Right atrium auricular region (tissue), 2 donors: ENCODE measurements around the gene SYT15. TPM values are rescaled to one million over a fixed set of nuclear protein-coding genes. Genes with fewer than 3 reads are reported as not detected.

ENCODE experiments used
- DNase-seq: peaks from one replicate; pipeline ENCODE4 v3.0.0-alpha.2; 2019; ENCODE audit warnings: low spot score
- H3K27ac ChIP-seq, 2 donors: fragments of 200-600 bp; sonication (generic); 1 replicate in 1 of 2; 2 replicates in 1 of 2; pipeline ENCODE4 v1.5.1; 2016 to 2019
- H3K27me3 ChIP-seq, 2 donors: fragments of 200-600 bp; sonication (generic); one replicate each; pipeline versions ENCODE4 v1.5.1 to v1.6.0; 2017 to 2019
- H3K36me3 ChIP-seq: fragments of 200-600 bp; sonication (generic); one replicate; pipeline ENCODE4 v1.5.1; 2016
- H3K4me1 ChIP-seq, 2 donors: fragments of 200-600 bp; sonication (generic); one replicate each; pipeline versions ENCODE4 v1.5.1 to v1.6.0; 2017 to 2019
- H3K4me3 ChIP-seq, 2 donors: fragments of 200-600 bp; sonication (generic); 1 replicate in 1 of 2; 2 replicates in 1 of 2; pipeline ENCODE4 v1.5.1; 2017 to 2019; ENCODE audit warnings: mild to moderate bottlenecking in 1 of 2, moderate library complexity in 1 of 2
- H3K9me3 ChIP-seq, 2 donors: fragments of 200-600 bp; sonication (generic); one replicate each; pipeline ENCODE4 v1.5.1; 2019
- total RNA-seq, 2 donors: library from RNA; depleted of rRNA; stranded (reverse); fragments of >200 nt; gene quantifications; one replicate each; pipeline ENCODE4 v1.1.0, GENCODE V29; 2016
- TF ChIP-seq, protein P1 (sequence below), 2 donors: fragments of 200-600 bp; sonication (generic); IDR thresholded peaks; one replicate each; pipeline ENCODE4 v1.5.1; 2019; ENCODE audit warnings: antibody characterized with exemption in 2 of 2

Gene SYT15
- total RNA-seq, 2 donors from 2014 or later: 1.5 to 2.7 TPM

DNA sequence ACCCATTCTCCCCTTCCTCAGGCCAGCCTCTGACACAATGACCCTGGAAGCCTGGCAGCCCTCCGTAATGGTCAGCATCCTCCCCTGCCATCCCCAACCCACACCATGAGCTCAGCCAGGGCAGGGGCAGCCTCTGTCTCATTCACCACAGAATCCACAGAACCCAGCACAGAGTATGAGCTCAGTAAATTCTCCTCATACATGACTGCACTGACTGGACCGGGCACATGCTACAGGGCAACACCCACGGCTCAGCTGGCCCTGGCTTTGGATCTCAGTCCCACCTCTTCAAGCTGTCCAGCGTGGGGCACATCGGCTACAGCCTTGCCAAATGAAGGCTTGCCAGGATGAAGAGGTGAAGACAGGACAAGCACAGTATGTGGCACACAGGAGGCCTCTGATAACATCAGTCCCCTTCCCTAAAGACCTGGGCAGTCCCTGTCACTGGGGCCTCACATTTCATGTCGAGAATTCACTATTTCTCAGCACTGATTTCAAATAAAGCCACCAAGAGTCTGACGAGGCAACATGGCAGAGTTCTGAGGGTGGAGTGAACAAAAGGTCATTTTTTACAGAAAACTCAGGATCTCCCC, 30.3 kb upstream of the SYT15 start:
- DNase-seq: no peak
- H3K4me3 ChIP-seq: no peak overlapping the region
- H3K4me1 ChIP-seq: no peaks in the 10 kb centered on the region
- H3K9me3 ChIP-seq: no peaks in the 10 kb centered on the region
- H3K27me3 ChIP-seq: no peaks in the 10 kb centered on the region
- no peaks in the 10 kb centered on the region for H3K36me3 ChIP-seq
- H3K27ac ChIP-seq: no peak overlapping the region
- TF ChIP-seq, protein P1, sequence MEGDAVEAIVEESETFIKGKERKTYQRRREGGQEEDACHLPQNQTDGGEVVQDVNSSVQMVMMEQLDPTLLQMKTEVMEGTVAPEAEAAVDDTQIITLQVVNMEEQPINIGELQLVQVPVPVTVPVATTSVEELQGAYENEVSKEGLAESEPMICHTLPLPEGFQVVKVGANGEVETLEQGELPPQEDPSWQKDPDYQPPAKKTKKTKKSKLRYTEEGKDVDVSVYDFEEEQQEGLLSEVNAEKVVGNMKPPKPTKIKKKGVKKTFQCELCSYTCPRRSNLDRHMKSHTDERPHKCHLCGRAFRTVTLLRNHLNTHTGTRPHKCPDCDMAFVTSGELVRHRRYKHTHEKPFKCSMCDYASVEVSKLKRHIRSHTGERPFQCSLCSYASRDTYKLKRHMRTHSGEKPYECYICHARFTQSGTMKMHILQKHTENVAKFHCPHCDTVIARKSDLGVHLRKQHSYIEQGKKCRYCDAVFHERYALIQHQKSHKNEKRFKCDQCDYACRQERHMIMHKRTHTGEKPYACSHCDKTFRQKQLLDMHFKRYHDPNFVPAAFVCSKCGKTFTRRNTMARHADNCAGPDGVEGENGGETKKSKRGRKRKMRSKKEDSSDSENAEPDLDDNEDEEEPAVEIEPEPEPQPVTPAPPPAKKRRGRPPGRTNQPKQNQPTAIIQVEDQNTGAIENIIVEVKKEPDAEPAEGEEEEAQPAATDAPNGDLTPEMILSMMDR (IDR thresholded peaks at IDR 0.05): no peak

DNA sequence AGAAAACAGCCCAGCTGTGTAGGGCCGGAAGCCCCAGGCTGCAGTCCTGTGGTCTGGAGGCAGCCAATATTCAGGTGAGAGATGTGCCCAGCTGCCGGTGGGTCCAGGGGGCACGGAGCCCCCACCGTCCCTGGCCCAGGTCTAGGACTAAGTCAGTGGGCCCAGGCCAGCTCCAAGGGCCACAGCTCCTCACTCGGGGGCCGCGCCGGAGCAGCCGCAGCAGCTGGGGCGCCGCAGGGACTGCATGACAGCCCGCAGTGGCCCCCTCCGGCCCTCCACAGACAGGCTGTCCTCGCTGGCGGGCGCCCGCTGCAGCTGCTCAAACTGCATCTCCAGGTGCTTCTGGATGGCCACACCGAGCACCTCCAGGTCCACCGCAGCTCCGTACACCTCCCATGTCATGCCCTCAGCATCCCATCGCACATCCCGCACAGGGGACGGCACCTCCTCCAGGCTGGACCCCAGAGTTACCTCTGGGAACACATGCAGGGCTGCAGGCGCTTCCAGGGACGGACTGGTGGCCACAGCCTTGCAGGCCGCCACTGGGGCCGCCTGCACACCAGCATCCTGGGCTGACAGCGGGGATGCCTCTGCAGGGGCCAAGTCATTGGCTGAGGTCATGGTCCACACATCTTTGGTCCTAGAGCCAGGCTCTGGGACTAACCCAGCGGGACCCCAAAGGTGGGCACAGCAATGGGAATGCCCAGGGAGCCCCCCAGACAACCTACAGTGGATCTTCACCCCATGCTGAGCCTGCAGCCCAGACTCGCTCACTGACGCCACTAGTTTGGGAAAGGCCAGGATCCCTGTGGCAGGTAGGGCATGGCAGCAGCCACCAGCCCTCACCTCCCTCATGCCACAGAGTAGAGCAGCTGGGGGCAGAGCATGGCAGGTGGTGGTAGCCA, 29.5 kb upstream of the SYT15 start:
- Histone ChIP-seq H3K4me3 (no peak overlapping the region), H3K4me1 (no peaks in the 10 kb centered on the region), H3K27ac (no peak overlapping the region), H3K9me3 (no peaks in the 10 kb centered on the region), H3K36me3 (no peaks in the 10 kb centered on the region), H3K27me3 (no peaks in the 10 kb centered on the region)
- DNase-seq: no peak
- TF ChIP-seq, protein P1 (IDR thresholded peaks at IDR 0.05): no peak

DNA sequence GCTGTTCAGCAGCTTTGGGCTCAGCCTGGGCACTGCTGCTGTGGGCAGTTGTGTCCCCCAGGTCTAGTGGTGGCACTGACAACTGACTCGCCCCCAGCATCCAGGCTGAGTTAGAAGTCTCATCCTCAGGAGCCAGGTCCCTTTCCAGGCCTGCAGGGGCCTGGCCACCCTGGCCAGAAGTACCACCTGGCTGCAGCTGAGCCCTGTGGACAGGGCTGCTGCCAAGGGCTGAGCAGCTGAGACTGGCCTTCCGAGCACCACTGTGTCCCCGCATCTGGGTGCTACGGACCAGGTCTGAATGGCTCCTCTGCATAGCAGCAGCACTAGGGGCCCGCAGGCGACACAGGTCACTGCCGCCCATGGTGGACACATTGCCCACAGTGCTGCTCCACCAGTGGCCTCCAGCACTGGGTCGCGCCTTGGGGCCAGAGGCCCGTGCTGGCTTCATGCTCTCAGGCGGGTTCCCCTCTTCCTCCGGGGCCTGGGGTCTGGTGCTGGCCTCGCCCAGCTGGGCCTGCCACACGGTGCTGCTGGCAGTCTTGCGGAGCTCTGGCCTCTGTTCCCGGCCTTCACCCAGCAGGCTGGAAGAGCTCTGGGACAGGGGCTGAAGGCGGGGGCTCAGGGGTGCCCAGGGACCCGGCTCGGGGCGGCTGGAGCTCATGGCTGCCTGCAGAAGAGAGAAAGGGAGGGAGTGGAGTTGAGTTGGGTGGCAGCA, 28.7 kb upstream of the SYT15 start:
- no peaks in the 10 kb centered on the region for H3K4me1 ChIP-seq
- H3K36me3 ChIP-seq: no peaks in the 10 kb centered on the region
- H3K4me3 ChIP-seq: no peak overlapping the region
- TF ChIP-seq, protein P1 (IDR thresholded peaks at IDR 0.05): no peak
- H3K9me3 ChIP-seq: no peaks in the 10 kb centered on the region
- H3K27ac ChIP-seq: no peak overlapping the region
- no peaks in the 10 kb centered on the region for H3K27me3 ChIP-seq
- DNase-seq: peak; percentile 58

DNA sequence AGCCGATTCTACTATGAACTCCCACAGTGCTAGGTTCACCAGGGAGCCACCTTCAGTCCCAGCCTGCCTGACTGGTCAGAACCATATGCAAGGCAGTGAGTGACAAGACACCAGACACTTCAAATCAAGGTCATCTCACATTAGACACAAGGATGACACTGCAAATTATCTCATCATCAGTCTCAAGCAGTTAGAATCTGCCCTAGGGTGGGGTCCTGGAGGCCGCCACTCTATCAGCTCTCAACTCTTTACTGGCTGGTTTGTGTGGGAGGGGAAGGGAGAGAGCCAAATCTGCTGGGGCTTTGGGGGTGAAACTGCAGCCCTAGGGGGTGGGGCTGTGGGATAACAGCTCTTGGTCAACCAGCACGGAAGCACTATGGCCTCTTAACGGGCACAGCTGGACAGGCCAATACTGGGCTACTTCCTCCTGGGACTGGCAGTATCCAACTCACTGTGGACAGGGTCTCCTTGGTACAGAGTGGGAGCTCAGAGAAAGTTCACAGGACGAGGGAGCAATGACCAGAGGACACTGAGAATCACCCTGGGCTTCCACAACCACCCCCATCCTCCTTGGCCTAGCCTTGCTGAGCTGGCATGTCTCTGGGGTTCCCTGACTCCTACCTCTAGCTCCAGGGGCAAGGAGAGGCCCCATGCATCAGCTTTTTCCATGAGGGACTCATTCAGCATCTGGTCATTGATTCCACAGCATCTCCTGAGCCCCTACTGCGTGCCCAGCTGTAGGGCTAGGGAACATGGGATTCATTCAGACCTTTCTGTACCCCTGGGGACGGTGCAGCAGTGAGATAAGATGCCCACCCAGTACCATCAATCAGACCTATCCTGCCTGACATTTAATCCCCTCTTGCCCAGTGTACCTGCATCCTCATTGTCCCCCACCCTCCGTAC, 27.9 kb upstream of the SYT15 start:
- H3K4me3 ChIP-seq: no peak overlapping the region
- H3K36me3 ChIP-seq: no peaks in the 10 kb centered on the region
- TF ChIP-seq, protein P1 (IDR thresholded peaks at IDR 0.05): no peak
- H3K4me1 ChIP-seq: peaks cover 0 to 4% of the 10 kb centered on the region in 2 donors
- DNase-seq: peak; percentile 57
- no peak overlapping the region for H3K27ac ChIP-seq
- H3K27me3 ChIP-seq: peaks cover 2 to 5% of the 10 kb centered on the region in 2 donors
- no peaks in the 10 kb centered on the region for H3K9me3 ChIP-seq
